Parathyroid adenoma (tissue), 2 donors: ENCODE results near the gene TYSND1.

Experiments
- H2AFZ ChIP-seq: fragments of 300-600 bp; sonication (generic); one replicate; pipeline ENCODE4 v1.7.0; 2017; ENCODE audit warnings: antibody characterized with exemption, mild to moderate bottlenecking
- H3K27ac ChIP-seq: fragments of 300-600 bp; sonication (generic); one replicate; pipeline ENCODE4 v1.7.0; 2017
- H3K27me3 ChIP-seq: fragments of 300-600 bp; sonication (generic); one replicate; pipeline ENCODE4 v1.7.0; 2017; ENCODE audit warnings: low read length; ENCODE audit not compliant: control insufficient read depth, insufficient read depth
- H3K36me3 ChIP-seq: fragments of 300-600 bp; sonication (generic); one replicate; pipeline ENCODE4 v1.7.0; 2017; ENCODE audit warnings: low read length; ENCODE audit not compliant: control insufficient read depth, insufficient read depth
- H3K4me1 ChIP-seq: fragments of 300-600 bp; sonication (generic); one replicate; pipeline ENCODE4 v1.7.0; 2017; ENCODE audit warnings: control low read depth
- H3K4me2 ChIP-seq: fragments of 300-600 bp; sonication (generic); one replicate; pipeline ENCODE4 v1.7.0; 2017; ENCODE audit warnings: low read length
- H3K4me3 ChIP-seq: fragments of 300-600 bp; sonication (generic); one replicate; pipeline ENCODE4 v1.7.0; 2017; ENCODE audit warnings: low read depth, low read length
- H3K79me2 ChIP-seq: fragments of 300-600 bp; sonication (generic); one replicate; pipeline ENCODE4 v1.7.0; 2017; ENCODE audit warnings: control low read depth
- H3K9ac ChIP-seq: fragments of 300-600 bp; sonication (generic); one replicate; pipeline ENCODE4 v1.7.0; 2017; ENCODE audit warnings: mild to moderate bottlenecking
- H3K9me3 ChIP-seq: fragments of 300-600 bp; sonication (generic); one replicate; pipeline ENCODE4 v1.7.0; 2017; ENCODE audit warnings: low read length; ENCODE audit not compliant: control insufficient read depth
- CTCF ChIP-seq: fragments of 300-600 bp; sonication (generic); IDR thresholded peaks from one replicate; pipeline ENCODE4 v1.7.0; 2017; ENCODE audit warnings: antibody characterized with exemption, mild to moderate bottlenecking
- donor health status: primary hyperparathyroidism.

Gene TYSND1

DNA sequence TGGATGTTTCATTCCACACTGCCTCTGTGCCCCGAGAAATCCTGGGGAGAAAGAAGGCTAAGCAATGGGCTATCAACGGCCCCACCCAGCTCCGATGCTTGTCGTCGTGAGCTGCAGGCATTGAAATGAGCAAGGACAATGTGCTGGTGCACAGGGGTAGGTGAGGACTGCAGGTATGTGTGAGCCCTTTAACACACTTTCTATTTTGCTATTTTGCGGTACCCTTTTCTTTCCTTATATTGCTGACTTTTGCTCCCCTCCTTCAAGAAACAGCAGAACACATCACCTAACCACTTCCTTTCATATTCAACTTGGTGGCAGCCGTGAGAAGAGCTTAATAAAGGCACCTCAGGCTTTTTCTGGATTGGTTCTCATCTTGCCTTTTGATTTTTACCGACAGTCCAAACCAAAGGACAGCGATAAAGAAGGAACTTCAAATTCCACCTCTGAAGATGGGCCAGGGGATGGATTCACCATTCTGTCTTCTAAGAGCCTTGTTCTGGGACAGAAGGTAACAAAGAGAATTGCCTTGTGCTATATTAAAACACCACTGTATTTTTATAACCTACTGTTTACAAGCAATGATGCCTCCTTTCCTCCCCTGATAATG lies 53.1 kb downstream of the TYSND1 start:
- no peak overlapping the region for H3K9ac ChIP-seq
- H3K27ac ChIP-seq: no peak overlapping the region
- no peaks in the 10 kb centered on the region for H3K9me3 ChIP-seq
- H3K79me2 ChIP-seq: no peaks in the 10 kb centered on the region
- H3K4me1 ChIP-seq: no peaks in the 10 kb centered on the region
- H2AFZ ChIP-seq: no peak overlapping the region
- no peak overlapping the region for H3K4me3 ChIP-seq
- no peak for TF ChIP-seq CTCF
- H3K36me3 ChIP-seq: no peaks in the 10 kb centered on the region
- no peaks in the 10 kb centered on the region for H3K27me3 ChIP-seq
- no peak overlapping the region for H3K4me2 ChIP-seq

DNA sequence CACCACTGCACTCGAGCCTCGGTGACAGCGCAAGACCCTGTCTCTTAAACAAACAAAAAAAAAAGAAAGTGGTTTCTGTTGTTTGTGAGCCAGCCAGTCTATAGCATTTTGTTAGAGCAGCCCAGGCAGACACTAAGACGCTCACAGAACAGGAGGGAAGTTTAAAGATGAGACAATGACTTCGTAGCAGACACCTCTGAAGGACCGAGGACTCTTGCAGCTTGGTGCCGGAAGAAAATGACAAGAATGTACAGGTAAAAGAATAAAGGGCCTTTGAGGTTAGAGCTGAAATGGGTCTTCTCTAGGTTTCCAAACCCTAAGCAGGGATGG lies 54.1 kb downstream of the TYSND1 start:
- H3K27me3 ChIP-seq: no peaks in the 10 kb centered on the region
- no peak overlapping the region for H3K9ac ChIP-seq
- no peak overlapping the region for H3K4me2 ChIP-seq
- H3K4me1 ChIP-seq: no peaks in the 10 kb centered on the region
- H3K4me3 ChIP-seq: no peak overlapping the region
- TF ChIP-seq CTCF: no peak
- no peaks in the 10 kb centered on the region for H3K9me3 ChIP-seq
- H3K27ac ChIP-seq: no peak overlapping the region
- H3K36me3 ChIP-seq: no peaks in the 10 kb centered on the region
- no peaks in the 10 kb centered on the region for H3K79me2 ChIP-seq
- H2AFZ ChIP-seq: no peak overlapping the region

GRCh38 chr10:70090951-70091350 lies 55.5 kb downstream of the TYSND1 start:
- Histone ChIP-seq H3K27me3 (no peaks in the 10 kb centered on the region), H2AFZ (no peak overlapping the region), H3K27ac (no peak overlapping the region), H3K36me3 (no peaks in the 10 kb centered on the region), H3K4me2 (no peak overlapping the region), H3K9ac (no peak overlapping the region), H3K9me3 (no peaks in the 10 kb centered on the region), H3K4me3 (no peak overlapping the region), H3K79me2 (no peaks in the 10 kb centered on the region), H3K4me1 (no peaks in the 10 kb centered on the region)
- no peak for TF ChIP-seq CTCF

DNA sequence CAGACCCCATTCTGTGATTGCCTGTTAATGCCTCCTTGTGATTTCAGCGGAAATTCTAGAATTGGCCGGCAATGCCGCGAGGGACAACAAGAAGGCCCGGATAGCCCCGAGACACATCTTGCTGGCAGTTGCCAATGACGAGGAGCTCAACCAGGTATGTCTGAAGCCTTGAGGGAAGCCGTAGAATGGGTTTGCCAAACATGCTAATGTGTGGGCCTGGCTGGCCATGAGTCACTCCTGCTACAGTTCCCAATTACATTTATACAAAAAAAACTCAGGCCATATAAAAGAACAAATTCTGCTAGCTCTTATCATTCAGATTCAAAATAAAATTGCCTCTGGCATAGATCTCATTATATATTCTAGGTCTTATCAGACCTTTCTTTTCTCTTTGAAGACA lies 56.5 kb downstream of the TYSND1 start:
- Histone ChIP-seq H3K4me2 (no peak overlapping the region), H3K4me1 (no peaks in the 10 kb centered on the region), H3K4me3 (no peak overlapping the region), H3K27me3 (no peaks in the 10 kb centered on the region), H3K79me2 (no peaks in the 10 kb centered on the region), H3K27ac (no peak overlapping the region), H3K36me3 (no peaks in the 10 kb centered on the region), H2AFZ (no peak overlapping the region), H3K9me3 (no peaks in the 10 kb centered on the region), H3K9ac (no peak overlapping the region)
- no peak for TF ChIP-seq CTCF

GRCh38 chr10:70088308-70088698 lies 58.2 kb downstream of the TYSND1 start:
- TF ChIP-seq CTCF: no peak
- no peaks in the 10 kb centered on the region for H3K4me1 ChIP-seq
- no peaks in the 10 kb centered on the region for H3K9me3 ChIP-seq
- H3K4me2 ChIP-seq: no peak overlapping the region
- H3K9ac ChIP-seq: no peak overlapping the region
- H3K79me2 ChIP-seq: no peaks in the 10 kb centered on the region
- no peak overlapping the region for H3K27ac ChIP-seq
- H3K36me3 ChIP-seq: no peaks in the 10 kb centered on the region
- no peak overlapping the region for H3K4me3 ChIP-seq
- H2AFZ ChIP-seq: no peak overlapping the region
- no peaks in the 10 kb centered on the region for H3K27me3 ChIP-seq
